Ascending aorta (tissue), 2 donors: ENCODE results near the gene PRPF31. TPM values are rescaled to one million over a fixed set of nuclear protein-coding genes. Genes with fewer than 3 reads are reported as not detected.
"Not testable (repeated sequence)": the region's sequence is repeated elsewhere in the genome, so short reads cannot be mapped to it uniquely, and the experiment has no call there.

Source experiments
- DNase-seq, 2 donors: peaks; one replicate each; pipeline ENCODE4 v3.0.0-alpha.2; 2019; ENCODE audit warnings: low spot score in 2 of 2
- H3K27ac ChIP-seq, 2 donors: fragments of 200-600 bp; sonication (generic); one replicate each; pipeline ENCODE4 v1.5.1; 2016 to 2017; ENCODE audit warnings: mild to moderate bottlenecking in 1 of 2
- H3K27me3 ChIP-seq: fragments of 200-600 bp; sonication (generic); one replicate; pipeline ENCODE4 v1.5.1; 2017
- H3K36me3 ChIP-seq, 2 donors: fragments of 200-600 bp; sonication (generic); one replicate each; pipeline ENCODE4 v1.5.1; 2016
- H3K4me1 ChIP-seq, 2 donors: fragments of 200-600 bp; sonication (generic); one replicate each; pipeline ENCODE4 v1.5.1; 2016 to 2017; ENCODE audit warnings: mild to moderate bottlenecking in 1 of 2
- H3K4me3 ChIP-seq, 2 donors: fragments of 200-600 bp; sonication (generic); one replicate each; pipeline ENCODE4 v1.5.1; 2016 to 2017; ENCODE audit warnings: mild to moderate bottlenecking in 1 of 2
- H3K9me3 ChIP-seq, 2 donors: fragments of 200-600 bp; sonication (generic); one replicate each; pipeline ENCODE4 v1.5.1; 2016
- CTCF ChIP-seq, 3 experiments: fragments of 200-600 bp in 2 of 3; fragments of 450-650 bp in 1 of 3; sonication (generic) in 2 of 3; IDR thresholded peaks; one replicate each; pipeline ENCODE4 v1.5.1; 2016 to 2019; ENCODE audit warnings: antibody characterized with exemption in 3 of 3, mild to moderate bottlenecking in 1 of 3, moderate library complexity in 1 of 3
- intact Hi-C: fragments of 100-400 bp; cut with DNase I; formaldehyde crosslinking; loops from one replicate; pipeline ENCODE4 v1.15.1; 2023
- total RNA-seq: library from RNA; depleted of rRNA; stranded (reverse); fragments of >200 nt; gene quantifications from one replicate; pipeline ENCODE4 v1.1.0, GENCODE V29; 2016

Gene PRPF31
- total RNA-seq, 1 donor from 2014 or later = 84.1 TPM

DNA sequence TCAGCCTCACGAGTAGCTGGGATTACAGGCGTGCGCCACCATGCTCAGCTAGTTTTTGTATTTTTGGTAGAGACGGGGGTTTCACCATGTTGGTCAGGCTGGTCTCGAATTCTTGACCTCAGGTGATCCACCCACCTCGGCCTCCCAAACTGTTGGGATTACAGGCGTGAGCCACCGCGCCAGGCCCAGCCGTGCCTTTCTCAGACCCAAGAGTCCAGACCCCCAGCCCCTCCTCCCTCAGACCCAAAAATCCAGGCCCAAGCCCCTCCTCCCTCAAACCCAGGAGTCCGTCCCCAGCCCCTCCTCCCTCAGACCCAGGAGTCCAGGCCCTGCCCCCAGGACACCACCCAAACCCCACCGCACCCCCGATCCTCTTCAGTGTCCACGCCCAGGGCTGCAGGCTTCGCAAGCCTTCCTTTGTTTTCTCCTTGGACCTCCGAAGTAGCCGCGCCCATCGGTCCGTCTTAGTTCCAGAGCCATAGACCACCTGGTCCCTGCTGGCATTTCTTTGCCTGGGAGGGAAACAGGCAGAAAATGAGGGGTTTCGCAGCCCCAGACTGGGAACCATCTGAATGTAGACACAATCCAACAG, 53.7 kb downstream of the PRPF31 start:
- TF ChIP-seq CTCF (IDR thresholded peaks at IDR 0.05) = no peak
- Histone ChIP-seq H3K27ac (no peak overlapping the region), H3K4me3 (no peak overlapping the region), H3K4me1 (peaks cover 0 to 2% of the 10 kb centered on the region in 2 donors), H3K36me3 (no peaks in the 10 kb centered on the region), H3K27me3 (no peaks in the 10 kb centered on the region), H3K9me3 (no peaks in the 10 kb centered on the region)
- DNase-seq = no peak
- intact Hi-C loops = no loop called here

DNA sequence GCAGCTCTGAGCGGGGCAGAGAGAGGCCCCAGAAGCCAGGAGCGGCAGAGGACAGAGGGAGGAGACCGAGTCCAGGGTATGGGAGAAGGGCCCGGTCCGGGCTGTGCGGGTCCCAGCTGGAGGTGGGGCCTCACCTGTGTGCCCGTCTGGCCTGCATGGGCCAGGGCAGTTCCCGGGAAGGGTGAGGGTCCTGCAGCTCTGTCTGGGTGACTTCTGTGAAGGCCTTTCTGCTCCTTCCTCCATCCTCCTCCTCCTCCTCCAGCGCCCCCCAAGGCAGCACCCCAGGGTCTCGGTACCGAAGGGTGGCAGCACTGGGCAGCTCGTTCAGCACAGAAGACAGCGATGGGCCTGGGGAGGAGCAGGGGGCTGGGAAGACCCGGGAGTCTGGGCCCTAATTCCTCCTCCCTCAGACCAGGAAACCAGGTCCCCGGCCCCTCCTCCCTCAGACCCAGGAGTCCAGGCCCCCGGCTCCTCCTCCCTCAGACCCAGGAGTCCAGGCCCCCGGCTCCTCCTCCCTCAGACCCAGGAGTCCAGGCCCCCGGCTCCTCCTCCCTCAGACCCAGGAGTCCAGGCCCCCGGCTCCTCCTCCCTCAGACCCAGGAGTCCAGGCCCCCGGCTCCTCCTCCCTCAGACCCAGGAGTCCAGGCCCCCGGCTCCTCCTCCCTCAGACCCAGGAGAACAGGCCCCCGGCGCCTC, 56.3 kb downstream of the PRPF31 start:
- H3K4me3 ChIP-seq, H3K36me3 ChIP-seq, intact Hi-C loops, H3K9me3 ChIP-seq, H3K27ac ChIP-seq, H3K4me1 ChIP-seq, H3K27me3 ChIP-seq, DNase-seq: not testable (repeated sequence)

GRCh38 chr19:54172471-54173358, 57.2 kb downstream of the PRPF31 start, which contains the start of gene TMC4:
TMC4 (minus strand) TSS chr19:54173160; CDS start chr19:54173117, 43 bp downstream.
- no peaks in the 10 kb centered on the region for H3K27me3 ChIP-seq
- H3K27ac ChIP-seq = peak within 1 kb of the TSS in 1 of 2 donors; percentile 8
- no peaks in the 10 kb centered on the region for H3K9me3 ChIP-seq
- DNase-seq = no peak
- TF ChIP-seq CTCF (IDR thresholded peaks at IDR 0.05) = no peak
- H3K4me3 ChIP-seq = peak within 1 kb of the TSS in 1 of 2 donors; percentile 2
- peaks cover 0 to 7% of the 10 kb centered on the region in 2 donors for H3K36me3 ChIP-seq
- peaks cover 0 to 2% of the 10 kb centered on the region in 2 donors for H3K4me1 ChIP-seq
- intact Hi-C loops = no loop called here

GRCh38 chr19:54173359-54173699, 57.8 kb downstream of the PRPF31 start:
- peaks cover 0 to 1% of the 10 kb centered on the region in 2 donors for H3K4me1 ChIP-seq

DNA sequence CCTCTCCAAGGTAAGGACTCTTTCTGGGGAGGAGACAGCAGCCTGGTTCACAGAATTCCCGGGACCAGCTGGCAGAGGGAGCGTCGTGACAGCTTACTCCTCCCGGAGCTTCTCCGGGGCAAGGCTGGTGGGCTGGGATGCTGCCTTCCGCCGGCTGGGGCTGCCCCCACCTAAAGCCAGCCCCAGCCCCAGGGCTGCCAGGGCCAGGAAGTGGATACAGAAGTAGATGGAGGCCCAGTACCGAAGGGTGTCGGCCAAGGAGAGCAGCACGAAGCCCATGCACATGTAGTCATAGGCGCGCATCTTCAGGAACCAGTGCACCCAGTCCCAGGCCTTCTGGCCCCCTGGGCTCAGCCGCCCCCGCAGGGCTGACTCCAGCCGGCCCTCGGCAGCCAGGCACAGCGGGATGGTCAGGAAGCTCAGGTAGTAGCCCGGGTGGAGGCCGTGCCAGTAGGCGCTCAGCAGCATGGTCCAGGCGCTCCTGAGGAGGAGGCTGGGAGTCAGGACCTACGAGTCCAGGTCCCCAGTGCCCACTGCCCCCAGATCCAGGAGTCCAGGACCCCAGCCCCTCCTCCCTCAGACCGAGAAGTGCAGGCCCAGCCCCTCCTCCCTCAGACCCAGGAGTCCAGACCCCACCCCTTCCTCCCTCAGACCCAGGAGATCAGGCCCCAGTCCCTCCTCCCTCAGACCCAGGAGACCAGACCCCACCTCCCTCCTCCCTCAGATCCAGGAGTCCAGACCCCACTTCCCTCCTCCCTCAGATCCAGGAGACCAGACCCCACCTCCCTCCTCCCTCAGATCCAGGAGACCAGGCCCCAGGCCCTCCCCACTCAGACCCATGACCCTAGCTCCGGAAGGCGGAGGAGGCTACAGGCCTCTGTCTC, 58.6 kb downstream of the PRPF31 start:
- intact Hi-C loops = no loop called here
- Histone ChIP-seq H3K27me3 (no peaks in the 10 kb centered on the region), H3K27ac (no peak overlapping the region), H3K4me1 (no peaks in the 10 kb centered on the region), H3K4me3 (no peak overlapping the region), H3K36me3 (peaks cover 5 to 7% of the 10 kb centered on the region in 2 donors), H3K9me3 (no peaks in the 10 kb centered on the region)
- no peak for DNase-seq
- no peak for TF ChIP-seq CTCF (IDR thresholded peaks at IDR 0.05)

More at GRCh38 chr19:54173359-54173699, 57.8 kb downstream of the PRPF31 start:
- DNase-seq = no peak
- intact Hi-C loops = no loop called here
- no peak for TF ChIP-seq CTCF (IDR thresholded peaks at IDR 0.05)
- no peak overlapping the region for H3K4me3 ChIP-seq
- H3K9me3 ChIP-seq = no peaks in the 10 kb centered on the region
- peaks cover under 1 to 7% of the 10 kb centered on the region in 2 donors for H3K36me3 ChIP-seq
- no peak overlapping the region for H3K27ac ChIP-seq
- H3K27me3 ChIP-seq = no peaks in the 10 kb centered on the region
